GM18519 (cell line): ENCODE data around the gene HTT.

Experiments
- ATAC-seq: cut with Tn5 transposase; IDR thresholded peaks from one replicate; pipeline ENCODE4 v1.9.1; 2021; ENCODE audit warnings: mild to moderate bottlenecking, moderate library complexity; ENCODE audit not compliant: unreplicated experiment, low FRiP score

HTT gene

GRCh38 chr4:3284734-3285557, 210.5 kb downstream of the HTT start:
- no peak for ATAC-seq

- peak; percentile 83 for ATAC-seq
Measured at GRCh38 chr4:3285558-3286334, 211.3 kb downstream of the HTT start.

- no peak for ATAC-seq
Measured at GRCh38 chr4:3286335-3287175, 212.1 kb downstream of the HTT start.

GRCh38 chr4:3287271-3287971, 212.9 kb downstream of the HTT start:
- no peak for ATAC-seq

GRCh38 chr4:3287972-3288570, 213.6 kb downstream of the HTT start:
- no peak for ATAC-seq

- no peak for ATAC-seq
Measured at GRCh38 chr4:3288571-3289094, 214.2 kb downstream of the HTT start.

GRCh38 chr4:3290476-3290875, 216.0 kb downstream of the HTT start:
- no peak for ATAC-seq

- ATAC-seq = no peak
Measured at GRCh38 chr4:3290889-3291321, 216.4 kb downstream of the HTT start.

- ATAC-seq = no peak
Measured at GRCh38 chr4:3291411-3291968, 217.0 kb downstream of the HTT start.

- ATAC-seq = no peak
Measured at GRCh38 chr4:3291969-3292570, 217.6 kb downstream of the HTT start.

- ATAC-seq = peak; percentile 39
Measured at GRCh38 chr4:3292571-3293400, 218.3 kb downstream of the HTT start, which contains the start of gene RGS12. Gene RGS12, plus strand, starts transcription at chr4:3293021. Its CDS starts 23,150 bp downstream, at chr4:3316171.
